HepG2 (cell line): Measurements from ENCODE around the gene ACP5. TPM values are rescaled to one million over a fixed set of nuclear protein-coding genes. Genes with fewer than 3 reads are reported as not detected.

Source experiments
- ETV5 ChIP-seq: IDR thresholded peaks from 2 replicates; pipeline ENCODE4 v1.6.1; 2018; ENCODE audit warnings: missing biosample characterization, missing genetic modification reagents, inconsistent platforms, borderline replicate concordance
- GABPA ChIP-seq, 2 experiments: IDR thresholded peaks; 2 replicates each; pipeline ENCODE4 v1.6.1; 2011 to 2016; ENCODE audit warnings: low read depth in 2 of 2, low read length in 1 of 2, missing biosample characterization in 1 of 2, missing genetic modification characterization in 1 of 2
- GFI1 ChIP-seq: sonication (generic); formaldehyde crosslinking; IDR thresholded peaks from 2 replicates; pipeline ENCODE4 v1.5.0; 2020; ENCODE audit warnings: missing genetic modification reagents, mild to moderate bottlenecking, borderline replicate concordance
- GMEB1 ChIP-seq: sonication (generic); formaldehyde crosslinking; IDR thresholded peaks from 2 replicates; pipeline ENCODE4 v1.5.1; 2020; ENCODE audit warnings: missing genetic modification reagents, mild to moderate bottlenecking, borderline replicate concordance
- GZF1 ChIP-seq: sonication (generic); formaldehyde crosslinking; IDR thresholded peaks from 2 replicates; pipeline ENCODE4 v1.5.1; 2020; ENCODE audit warnings: mild to moderate bottlenecking, missing genetic modification reagents
- KDM2A ChIP-seq: sonication (generic); formaldehyde crosslinking; IDR thresholded peaks from 2 replicates; pipeline ENCODE4 v1.4.0; 2020; ENCODE audit warnings: low read depth, missing genetic modification reagents, borderline replicate concordance
- MBD4 ChIP-seq: IDR thresholded peaks from 2 replicates; pipeline ENCODE4 v1.6.1; 2012; ENCODE audit warnings: low read length, inconsistent platforms, borderline replicate concordance
- MTA3 ChIP-seq: sonication (generic); formaldehyde crosslinking; IDR thresholded peaks from 2 replicates; pipeline ENCODE4 v1.4.0; 2020; ENCODE audit warnings: missing genetic modification reagents
- PLSCR1 ChIP-seq: sonication (generic); formaldehyde crosslinking; IDR thresholded peaks from 2 replicates; pipeline ENCODE4 v1.5.0; 2020; ENCODE audit warnings: missing genetic modification reagents, mild to moderate bottlenecking, borderline replicate concordance
- RORA ChIP-seq: sonication (generic); formaldehyde crosslinking; IDR thresholded peaks from 2 replicates; pipeline ENCODE4 v1.5.0; 2020; ENCODE audit warnings: mild to moderate bottlenecking, missing genetic modification reagents, moderate library complexity
- TAF15 ChIP-seq: fragments of 200-400 bp; formaldehyde crosslinking; IDR thresholded peaks from one replicate; pipeline ENCODE4 v1.6.1; 2018; ENCODE audit warnings: mild to moderate bottlenecking, low read depth, low read length; ENCODE audit not compliant: poor library complexity, severe bottlenecking
- TGIF2 ChIP-seq: IDR thresholded peaks from 2 replicates; pipeline ENCODE4 v1.6.1; 2016; ENCODE audit warnings: control low read depth, missing compliant biosample characterization
- TSC22D2 ChIP-seq: sonication (generic); formaldehyde crosslinking; IDR thresholded peaks from 2 replicates; pipeline ENCODE4 v1.5.1; 2020; ENCODE audit warnings: missing genetic modification reagents, mild to moderate bottlenecking, borderline replicate concordance
- ZBTB38 ChIP-seq: sonication (generic); formaldehyde crosslinking; IDR thresholded peaks from 2 replicates; pipeline ENCODE4 v1.5.1; 2020; ENCODE audit warnings: mild to moderate bottlenecking, missing genetic modification reagents
- ZFX ChIP-seq: sonication (generic); formaldehyde crosslinking; IDR thresholded peaks from 2 replicates; pipeline ENCODE4 v1.4.0; 2020; ENCODE audit warnings: mild to moderate bottlenecking, low read depth, missing genetic modification reagents, moderate library complexity
- ZNF207 ChIP-seq: fragments of 450-650 bp; IDR thresholded peaks from 2 replicates; pipeline ENCODE4 v1.6.1; 2016; ENCODE audit warnings: antibody characterized with exemption, borderline replicate concordance
- ZNF235 ChIP-seq: sonication (generic); formaldehyde crosslinking; IDR thresholded peaks from 2 replicates; pipeline ENCODE4 v1.8.1; 2023; ENCODE audit warnings: mild to moderate bottlenecking, missing genetic modification reagents, borderline replicate concordance
- ZNF33B ChIP-seq: sonication (generic); formaldehyde crosslinking; IDR thresholded peaks from 2 replicates; pipeline ENCODE4 v1.5.1; 2020; ENCODE audit warnings: mild to moderate bottlenecking, missing genetic modification reagents
- ZNF484 ChIP-seq: sonication (generic); formaldehyde crosslinking; IDR thresholded peaks from 2 replicates; pipeline ENCODE4 v1.5.1; 2020; ENCODE audit warnings: mild to moderate bottlenecking, low read depth, missing genetic modification reagents, borderline replicate concordance
- ZNF510 ChIP-seq: sonication (generic); formaldehyde crosslinking; IDR thresholded peaks from 2 replicates; pipeline ENCODE4 v1.4.0; 2020; ENCODE audit warnings: low read depth, mild to moderate bottlenecking, missing genetic modification reagents
- ZNF513 ChIP-seq: sonication (generic); formaldehyde crosslinking; conservative IDR thresholded peaks from 2 replicates; pipeline ENCODE4 v1.5.0; 2020; ENCODE audit warnings: missing genetic modification reagents
- ZNF674 ChIP-seq: sonication (generic); formaldehyde crosslinking; IDR thresholded peaks from 2 replicates; pipeline ENCODE4 v1.5.0; 2020; ENCODE audit warnings: low read depth, mild to moderate bottlenecking, missing genetic modification reagents
- polyA plus RNA-seq, 8 experiments: library from polyadenylated mRNA; depleted of rRNA in 3 of 8; stranded (reverse) in 7 of 8; unstranded in 1 of 8; fragments of >200 nt; fragmentation: Illumina TruSeq in 4 of 8; extraction: Trizol in 4 of 8; gene quantifications; 2 replicates each; pipeline versions ENCODE4 v1.2.1 to v1.2.3, GENCODE V29; 2011 to 2016; ENCODE audit warnings: low read depth in 4 of 8, missing spikeins in 1 of 8, mixed read lengths in 1 of 8; ENCODE audit not compliant: insufficient read depth in 1 of 8
- total RNA-seq, 5 experiments: library from RNA; depleted of rRNA; stranded (reverse); fragments of >200 nt; fragmentation: Illumina TruSeq; extraction: Trizol; gene quantifications; 2 replicates each; pipeline ENCODE4 v1.2.3, GENCODE V29; 2016; ENCODE audit warnings: low read depth in 1 of 5

Gene ACP5
- total and polyA plus RNA-seq, 2 of the 13 experiments (the other 11 are each of a cell fraction or from before 2014, with no cell fraction given): 1.3 to 6.7 TPM

- TF ChIP-seq ZNF484 (CRISPR knock-in tag) (no peak), TGIF2 (CRISPR knock-in tag) (peak; percentile 18; the same call in 1 of the 2 replicates), MTA3 (CRISPR knock-in tag) (no peak), RORA (no peak), ZNF513 (CRISPR knock-in tag) (no peak), GABPA (IDR thresholded peaks at IDR 0.05; ENCODE audit: low read depth, low read length) (no peak), GABPA (CRISPR knock-in tag; IDR thresholded peaks at IDR 0.05; ENCODE audit: low read depth) (peak; percentile 27; the same call in 1 of the 2 replicates), PLSCR1 (CRISPR knock-in tag) (no peak), TSC22D2 (CRISPR knock-in tag) (peak; percentile 26; the same call in 1 of the 2 replicates), KDM2A (CRISPR knock-in tag) (peak; percentile 93), TAF15 (no peak), ZBTB38 (CRISPR knock-in tag) (peak; percentile 52; the same call in 1 of the 2 replicates), GMEB1 (CRISPR knock-in tag) (peak; percentile 73; the same call in 1 of the 2 replicates), ZNF33B (CRISPR knock-in tag) (0 out of 2 replicates have a peak, but pooled peaks have one; percentile 38), MBD4 (no peak), ZFX (CRISPR knock-in tag) (peak; percentile 100), ZNF207 (no peak), ZNF510 (CRISPR knock-in tag) (no peak), ETV5 (CRISPR knock-in tag) (peak; percentile 19; the same call in 1 of the 2 replicates), GFI1 (no peak), ZNF674 (CRISPR knock-in tag) (no peak), GZF1 (no peak; the same call in 1 of the 2 replicates), ZNF235 (CRISPR knock-in tag) (peak; percentile 89; the same call in 1 of the 2 replicates)
Measured at GRCh38 chr19:11597202-11598102, 20.0 kb upstream of the ACP5 start, which contains the start of gene ZNF627 (continued).
